SU-DHL-6 (cell line): ENCODE results near the gene ZNF467.

Source experiments
- H2AFZ ChIP-seq: fragments of 200-600 bp; sonication (generic); 2 replicates; pipeline ENCODE4 v1.6.1; 2014; ENCODE audit warnings: low read depth, mild to moderate bottlenecking, moderate library complexity, mixed read lengths, antibody characterized with exemption, low read length; ENCODE audit not compliant: severe bottlenecking
- H3F3A ChIP-seq: fragments of 200-600 bp; shearing (Covaris generic); 2 replicates; pipeline ENCODE4 v1.6.0; 2016; ENCODE audit warnings: antibody characterized with exemption, mild to moderate bottlenecking; ENCODE audit not compliant: insufficient read depth
- H3K27ac ChIP-seq: fragments of 200-600 bp; sonication (generic); 2 replicates; pipeline ENCODE4 v1.5.1; 2016; ENCODE audit warnings: low read depth, mild to moderate bottlenecking, low read length, moderate library complexity, mixed read lengths
- H3K27me3 ChIP-seq: fragments of 200-600 bp; sonication (generic), shearing (Covaris generic); 2 replicates; pipeline ENCODE4 v1.6.0; 2014; ENCODE audit warnings: mild to moderate bottlenecking, low read length
- H3K36me3 ChIP-seq: fragments of 200-600 bp; sonication (generic); 2 replicates; pipeline ENCODE4 v1.6.1; 2014; ENCODE audit warnings: mild to moderate bottlenecking, low read length, mixed read lengths
- H3K4me2 ChIP-seq: fragments of 300-600, 200-600 bp; shearing (Covaris generic), sonication (generic); 2 replicates; pipeline ENCODE4 v1.6.0; 2014; ENCODE audit warnings: low read length, low read depth, mild to moderate bottlenecking; ENCODE audit not compliant: poor library complexity, severe bottlenecking
- H3K4me3 ChIP-seq: fragments of 200-600 bp; sonication (generic); 2 replicates; pipeline ENCODE4 v1.5.1; 2014; ENCODE audit warnings: antibody characterized with exemption, low read length, mild to moderate bottlenecking, mixed read lengths; ENCODE audit not compliant: insufficient read depth, poor library complexity, severe bottlenecking
- H3K79me2 ChIP-seq: fragments of 200-600 bp; sonication (generic); 2 replicates; pipeline ENCODE4 v1.6.1; 2014; ENCODE audit warnings: mild to moderate bottlenecking, low read length, moderate library complexity; ENCODE audit not compliant: insufficient read depth
- H3K9ac ChIP-seq: fragments of 200-600 bp; sonication (generic); 2 replicates; pipeline ENCODE4 v1.7.0; 2014; ENCODE audit warnings: mild to moderate bottlenecking, low read length
- H3K9me2 ChIP-seq: fragments of 200-600 bp; sonication (generic); replicated peaks from 2 replicates; pipeline ENCODE4 v1.6.1; 2014; ENCODE audit warnings: low read length; ENCODE audit not compliant: insufficient read depth
- H3K9me3 ChIP-seq: fragments of 200-600 bp; sonication (generic); 2 replicates; pipeline ENCODE4 v1.6.1; 2014; ENCODE audit warnings: low read length, mixed read lengths; ENCODE audit not compliant: insufficient read depth
- H4K20me1 ChIP-seq: fragments of 200-600 bp; sonication (generic); 2 replicates; pipeline ENCODE4 v1.6.1; 2014; ENCODE audit warnings: low read depth, mild to moderate bottlenecking, antibody characterized with exemption, low read length, moderate library complexity, mixed read lengths
- CTCF ChIP-seq: fragments of 200-600 bp; sonication (generic); IDR thresholded peaks from one replicate; pipeline ENCODE4 v1.5.1; 2017; ENCODE audit warnings: antibody characterized with exemption, mild to moderate bottlenecking, low read length, moderate library complexity; ENCODE audit not compliant: insufficient read depth, poor library complexity, severe bottlenecking
- EZH2phosphoT487 ChIP-seq: fragments of 200-600 bp; sonication (generic), shearing (Covaris generic); conservative IDR thresholded peaks from 2 replicates; pipeline ENCODE4 v1.6.1; 2018; ENCODE audit warnings: mild to moderate bottlenecking, antibody characterized with exemption, low read length, moderate library complexity, mixed read lengths

The ZNF467 gene

GRCh38 chr7:149725916-149726315, 47.5 kb downstream of the ZNF467 start:
- Histone ChIP-seq H3K27ac (no peak overlapping the region), H3K9me2 (no peaks in the 10 kb centered on the region), H3K4me2 (no peak overlapping the region), H3K79me2 (no peaks in the 10 kb centered on the region), H2AFZ (no peak overlapping the region), H4K20me1 (no peaks in the 10 kb centered on the region), H3F3A (no peaks in the 10 kb centered on the region), H3K27me3 (no peaks in the 10 kb centered on the region), H3K9ac (no peak overlapping the region), H3K36me3 (no peaks in the 10 kb centered on the region), H3K9me3 (no peaks in the 10 kb centered on the region), H3K4me3 (no peak overlapping the region)
- no peak for TF ChIP-seq CTCF

GRCh38 chr7:149725426-149725821, 48.0 kb downstream of the ZNF467 start:
- Histone ChIP-seq H3K9me2 (no peaks in the 10 kb centered on the region), H3K9me3 (no peaks in the 10 kb centered on the region), H3K9ac (no peak overlapping the region), H3K4me2 (no peak overlapping the region), H3K79me2 (no peaks in the 10 kb centered on the region), H3K4me3 (no peak overlapping the region), H4K20me1 (no peaks in the 10 kb centered on the region), H3F3A (no peaks in the 10 kb centered on the region), H3K27me3 (no peaks in the 10 kb centered on the region), H2AFZ (no peak overlapping the region), H3K36me3 (no peaks in the 10 kb centered on the region), H3K27ac (no peak overlapping the region)
- no peak for TF ChIP-seq EZH2phosphoT487
- TF ChIP-seq CTCF = no peak

GRCh38 chr7:149724661-149725425, 48.5 kb downstream of the ZNF467 start:
- H3K4me2 ChIP-seq = no peak overlapping the region
- H3K79me2 ChIP-seq = no peaks in the 10 kb centered on the region
- H3K9me3 ChIP-seq = no peaks in the 10 kb centered on the region
- H3K9me2 ChIP-seq = no peaks in the 10 kb centered on the region
- TF ChIP-seq CTCF = no peak
- no peak overlapping the region for H3K27ac ChIP-seq
- H3K36me3 ChIP-seq = no peaks in the 10 kb centered on the region
- H3K27me3 ChIP-seq = no peaks in the 10 kb centered on the region
- no peak overlapping the region for H3K4me3 ChIP-seq
- H2AFZ ChIP-seq = no peak overlapping the region
- no peaks in the 10 kb centered on the region for H4K20me1 ChIP-seq
- no peaks in the 10 kb centered on the region for H3F3A ChIP-seq
- no peak overlapping the region for H3K9ac ChIP-seq
